ENCODE measurements around the gene ZSCAN9. TPM values are rescaled to one million over a fixed set of nuclear protein-coding genes. Genes with fewer than 3 reads are reported as not detected.
A peak's percentile ranks its signal among the peaks of the same experiment; 100 is the strongest.

The ZSCAN9 gene
- total and polyA plus RNA-seq, 9 of the 15 experiments (the other 6 are each of a cell fraction or from before 2014, with no cell fraction given): 18.8 to 48.9 (median 28.7) TPM

- TF ChIP-seq ZBTB49 (CRISPR knock-in tag; IDR thresholded peaks at IDR 0.05; ENCODE audit: borderline replicate concordance): no peak
- no peak for TF ChIP-seq ZNF212 (CRISPR knock-in tag; IDR thresholded peaks at IDR 0.05)
- no peak for TF ChIP-seq ZNF707 (CRISPR knock-in tag; conservative IDR thresholded peaks at IDR 0.05)
- TF ChIP-seq ZNF407 (IDR thresholded peaks at IDR 0.05; ENCODE audit: low read depth): no peak
- no peak for TF ChIP-seq MIER1 (IDR thresholded peaks at IDR 0.05; ENCODE audit: low read depth)
- TF ChIP-seq TFE3 (CRISPR knock-in tag; IDR thresholded peaks at IDR 0.05): no peak
- TF ChIP-seq TCF3 (CRISPR knock-in tag; IDR thresholded peaks at IDR 0.05): peak; percentile 18; the same call in 1 of the 2 replicates
- TF ChIP-seq MYBL2 (IDR thresholded peaks at IDR 0.05; ENCODE audit: low read depth): no peak
- TF ChIP-seq MYBL2 (CRISPR knock-in tag; IDR thresholded peaks at IDR 0.05; ENCODE audit: borderline replicate concordance): no peak
- no peak for TF ChIP-seq ZNF347 (CRISPR knock-in tag; IDR thresholded peaks at IDR 0.05; ENCODE audit: low read depth)
- no peak for TF ChIP-seq U2AF2 (optimal IDR thresholded peaks at IDR 0.05; ENCODE audit: low read depth, low read length)
- no peak for TF ChIP-seq PCBP2 (IDR thresholded peaks at IDR 0.05; ENCODE audit: low read depth, low read length, poor library complexity, severe bottlenecking)
- 0 out of 2 replicates have a peak, but pooled peaks have one; percentile 69 for TF ChIP-seq SIN3B (IDR thresholded peaks at IDR 0.05; ENCODE audit: low read depth)
- TF ChIP-seq C11orf30 (IDR thresholded peaks at IDR 0.05; ENCODE audit: low read depth): peak; percentile 66
- no peak for TF ChIP-seq HSF4 (CRISPR knock-in tag; IDR thresholded peaks at IDR 0.05; ENCODE audit: borderline replicate concordance)
Measured at GRCh38 chr6:28266962-28267694, 42.1 kb downstream of the ZSCAN9 start, which contains the start of gene ZSCAN26 (continued).

All from K562 (cell line).